Hematopoietic multipotent progenitor cell treated with erythropoietin and hydrocortisone succinate and interleukin-3 and kit ligand, for 15 days (in vitro differentiated cells): Measurements from ENCODE around the gene ALPK3.

ENCODE experiments used
- DNase-seq: peaks from one replicate; pipeline ENCODE4 v3.0.0-alpha.2; 2015; ENCODE audit warnings: low spot score

The ALPK3 gene

GRCh38 chr15:84797801-84798200 lies 19.4 kb upstream of the ALPK3 start:
- DNase-seq: no peak

- DNase-seq: no peak
Measured at GRCh38 chr15:84798436-84798946, 18.7 kb upstream of the ALPK3 start.

- DNase-seq: no peak
Measured at GRCh38 chr15:84799511-84800187, 17.5 kb upstream of the ALPK3 start.

GRCh38 chr15:84800365-84800806 lies 16.8 kb upstream of the ALPK3 start:
- no peak for DNase-seq

GRCh38 chr15:84804005-84804900 lies 12.9 kb upstream of the ALPK3 start:
- DNase-seq: no peak

- no peak for DNase-seq
Measured at GRCh38 chr15:84805221-84805620, 11.9 kb upstream of the ALPK3 start.

- DNase-seq: no peak
Measured at GRCh38 chr15:84807228-84807627, 9.9 kb upstream of the ALPK3 start.

- DNase-seq: no peak
Measured at GRCh38 chr15:84810073-84810840, 6.9 kb upstream of the ALPK3 start.

- DNase-seq: no peak
Measured at GRCh38 chr15:84811151-84811550, 6.0 kb upstream of the ALPK3 start.

- DNase-seq: no peak
Measured at GRCh38 chr15:84811828-84812227, 5.3 kb upstream of the ALPK3 start.

- no peak for DNase-seq
Measured at GRCh38 chr15:84812842-84813241, 4.3 kb upstream of the ALPK3 start.

- DNase-seq: no peak
Measured at GRCh38 chr15:84813435-84813834, 3.7 kb upstream of the ALPK3 start.

GRCh38 chr15:84813931-84814330 lies 3.2 kb upstream of the ALPK3 start:
- DNase-seq: no peak

GRCh38 chr15:84814916-84815315 lies 2.2 kb upstream of the ALPK3 start:
- DNase-seq: no peak

- DNase-seq: no peak
Measured at GRCh38 chr15:84817466-84818081, 418 bp downstream of the ALPK3 start.

- no peak for DNase-seq
Measured at GRCh38 chr15:84818261-84819131, 1.3 kb downstream of the ALPK3 start.

- no peak for DNase-seq
Measured at GRCh38 chr15:84819291-84819768, 2.2 kb downstream of the ALPK3 start.

GRCh38 chr15:84819791-84820190 lies 2.6 kb downstream of the ALPK3 start:
- no peak for DNase-seq

- no peak for DNase-seq
Measured at GRCh38 chr15:84821501-84822021, 4.4 kb downstream of the ALPK3 start.

- no peak for DNase-seq
Measured at GRCh38 chr15:84822653-84823281, 5.6 kb downstream of the ALPK3 start.
